Activated CD8-positive, alpha-beta memory T cell treated with anti-CD3 and anti-CD28 coated beads, Interleukin-2, amount 50 U/mL, for 24 hours (primary cell): ENCODE data around the gene GRHL1.
"Not testable (repeated sequence)": the region's sequence is repeated elsewhere in the genome, so short reads cannot be mapped to it uniquely, and the experiment has no call there.

Source experiments
- DNase-seq: peaks from one replicate; pipeline ENCODE4 v3.0.0-alpha.2; 2020; ENCODE audit errors: extremely low read depth

The GRHL1 gene

DNA sequence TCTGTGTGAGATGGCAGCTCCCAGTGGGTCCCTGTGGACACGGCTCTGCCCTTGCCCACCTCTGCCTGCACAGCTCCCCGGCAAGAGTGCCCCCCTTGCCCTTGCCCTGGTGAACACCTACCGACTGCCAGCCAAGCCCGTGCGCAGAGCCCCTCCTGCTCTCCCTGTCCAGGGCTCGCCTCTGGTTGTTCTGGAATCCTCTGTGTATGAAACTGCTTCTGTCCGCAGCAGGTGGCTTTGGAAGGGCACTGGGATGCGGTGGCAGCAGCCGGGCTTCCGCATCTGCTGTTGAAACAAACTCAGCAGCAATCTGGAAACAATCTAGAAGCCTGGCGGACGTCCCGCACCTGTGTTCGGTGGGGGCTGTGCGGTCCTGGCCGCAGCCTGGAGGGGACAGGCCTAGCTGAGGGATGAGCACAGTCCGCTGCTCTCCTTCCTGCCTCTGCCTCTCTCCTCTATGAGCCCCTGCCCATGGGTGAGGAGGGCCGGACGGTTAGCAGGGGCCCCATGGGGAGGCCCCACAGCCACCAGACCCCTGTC, 57.8 kb downstream of the GRHL1 start:
- no peak for DNase-seq

DNA sequence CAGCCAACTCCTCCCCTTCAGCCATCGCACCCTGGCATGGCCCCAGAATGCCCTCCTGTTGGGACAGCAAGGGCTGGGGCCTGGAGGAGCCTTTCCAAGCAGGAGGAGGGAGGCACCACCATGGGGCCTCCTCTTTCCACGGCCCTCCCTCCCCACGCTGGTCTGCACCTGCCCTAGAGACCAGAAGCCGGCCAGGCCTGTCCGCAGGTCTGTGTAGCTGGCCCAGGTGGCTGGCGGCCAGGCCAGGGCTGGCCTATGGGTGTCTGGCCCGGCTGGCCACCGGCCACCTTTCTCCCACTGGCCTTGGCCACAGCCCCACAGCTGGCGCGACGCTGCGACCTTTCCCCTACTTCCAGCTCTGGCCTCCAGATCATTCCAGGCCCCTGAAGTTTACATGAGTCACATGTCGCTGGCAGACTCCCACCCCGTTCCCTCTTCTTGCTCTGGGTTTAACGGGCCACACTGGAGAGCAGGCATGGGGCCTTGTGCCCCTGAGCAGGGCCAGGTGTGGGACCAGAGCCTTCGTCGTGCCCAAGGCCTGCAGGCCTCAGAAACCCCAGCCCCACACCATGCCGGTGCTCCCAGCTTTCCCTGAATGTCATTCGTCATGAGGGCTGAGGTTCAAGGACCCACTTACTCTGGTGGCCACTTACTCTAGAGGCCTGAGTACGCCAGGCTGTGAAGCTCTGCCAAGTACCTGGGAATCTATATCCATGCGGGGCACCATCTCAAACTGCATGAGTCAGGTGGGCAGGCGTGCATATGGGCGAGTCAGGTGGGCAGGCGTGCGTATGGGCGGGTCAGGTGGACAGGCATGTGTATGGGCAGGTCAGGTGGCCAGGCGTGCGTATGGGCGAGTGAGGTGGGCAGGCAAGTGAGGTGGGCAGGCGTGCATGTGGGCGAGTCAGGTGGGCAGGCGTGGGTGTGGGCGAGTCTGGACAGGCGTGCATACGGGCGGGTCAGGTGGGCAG, 58.6 kb downstream of the GRHL1 start:
- DNase-seq = no peak

DNA sequence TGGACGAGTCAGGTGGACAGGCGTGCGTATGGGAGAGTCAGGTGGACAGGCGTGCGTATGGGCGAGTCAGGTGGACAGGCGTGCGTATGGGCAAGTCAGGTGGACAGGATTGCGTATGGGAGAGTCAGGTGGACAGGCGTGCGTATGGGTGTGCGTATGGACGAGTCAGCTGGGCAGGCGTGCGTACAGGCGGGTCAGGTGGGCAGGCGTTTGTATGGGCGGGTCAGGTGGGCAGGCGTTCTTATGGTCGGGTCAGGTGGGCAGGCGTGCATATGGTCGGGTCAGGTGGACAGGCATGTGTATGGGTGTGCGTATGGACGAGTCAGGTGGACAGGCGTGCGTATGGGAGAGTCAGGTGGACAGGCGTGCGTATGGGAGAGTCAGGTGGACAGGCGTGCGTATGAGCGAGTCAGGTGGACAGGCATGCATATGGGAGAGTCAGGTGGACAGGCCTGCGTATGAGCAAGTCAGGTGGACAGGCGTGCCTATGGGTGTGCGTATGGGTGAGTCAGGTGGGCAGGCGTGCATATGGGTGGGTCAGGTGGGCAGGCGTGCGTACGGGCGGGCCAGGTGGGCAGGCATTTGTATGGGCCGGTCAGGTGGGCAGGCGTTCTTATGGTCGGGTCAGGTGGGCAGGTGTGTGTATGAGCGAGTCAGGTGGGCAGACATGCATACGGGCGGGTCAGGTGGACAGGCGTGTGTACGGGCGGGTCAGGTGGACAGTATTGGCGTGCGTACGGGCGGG, 59.5 kb downstream of the GRHL1 start:
- not testable (repeated sequence) for DNase-seq

DNA sequence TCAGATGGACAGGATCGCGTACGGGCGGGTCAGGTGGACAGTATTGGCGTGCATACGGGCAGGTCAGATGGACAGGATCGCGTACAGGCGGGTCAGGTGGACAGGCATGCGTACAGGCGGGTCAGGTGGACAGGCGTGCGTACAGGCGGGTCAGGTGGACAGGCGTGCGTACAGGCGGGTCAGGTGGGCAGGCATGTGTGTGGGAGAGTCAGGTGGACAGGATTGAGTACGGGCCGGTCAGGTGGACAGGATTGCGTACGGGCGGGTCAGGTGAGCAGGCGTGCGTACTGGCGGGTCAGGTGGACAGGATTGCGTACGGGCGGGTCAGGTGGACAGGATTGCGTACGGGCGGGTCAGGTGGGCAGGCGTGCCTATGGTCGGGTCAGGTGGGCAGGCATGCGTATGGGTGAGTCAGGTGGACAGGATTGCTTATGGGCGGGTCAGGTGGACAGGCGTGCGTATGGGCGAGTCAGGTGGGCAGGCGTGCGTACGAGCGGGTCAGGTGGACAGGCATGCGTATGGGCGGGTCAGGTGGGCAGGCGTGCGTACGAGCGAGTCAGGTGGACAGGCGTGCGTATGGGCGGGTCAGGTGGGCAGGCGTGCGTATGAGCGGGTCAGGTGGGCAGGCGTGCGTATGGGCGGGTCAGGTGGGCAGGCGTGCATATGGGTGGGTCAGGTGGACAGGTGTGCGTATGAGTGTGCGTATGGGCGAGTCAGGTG, 60.3 kb downstream of the GRHL1 start:
- not testable (repeated sequence) for DNase-seq

DNA sequence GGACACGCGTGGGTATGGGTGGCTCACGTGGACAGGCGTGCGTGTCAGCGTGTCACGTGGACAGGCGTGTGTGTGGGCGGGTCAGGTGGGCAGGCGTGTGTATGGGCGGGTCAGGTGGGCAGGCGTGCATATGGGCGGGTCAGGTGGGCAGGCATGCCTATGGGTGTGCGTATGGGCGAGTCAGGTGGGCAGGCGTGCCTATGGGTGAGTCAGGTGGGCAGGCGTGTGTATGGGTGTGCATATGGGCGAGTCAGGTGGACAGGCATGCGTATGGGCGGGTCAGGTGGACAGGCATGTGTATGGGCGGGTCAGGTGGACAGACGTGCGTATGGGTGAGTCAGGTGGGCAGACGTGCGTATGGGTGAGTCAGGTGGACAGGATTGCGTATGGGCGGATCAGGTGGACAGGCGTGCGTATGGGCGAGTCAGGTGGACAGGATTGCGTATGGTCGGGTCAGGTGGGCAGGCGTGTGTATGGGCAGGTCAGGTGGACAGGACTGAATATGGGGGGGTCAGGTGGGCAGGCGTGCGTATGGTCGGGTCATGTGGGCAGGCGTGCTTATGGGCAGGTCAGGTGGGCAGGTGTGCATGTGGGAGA, 61.0 kb downstream of the GRHL1 start:
- DNase-seq = not testable (repeated sequence)

DNA sequence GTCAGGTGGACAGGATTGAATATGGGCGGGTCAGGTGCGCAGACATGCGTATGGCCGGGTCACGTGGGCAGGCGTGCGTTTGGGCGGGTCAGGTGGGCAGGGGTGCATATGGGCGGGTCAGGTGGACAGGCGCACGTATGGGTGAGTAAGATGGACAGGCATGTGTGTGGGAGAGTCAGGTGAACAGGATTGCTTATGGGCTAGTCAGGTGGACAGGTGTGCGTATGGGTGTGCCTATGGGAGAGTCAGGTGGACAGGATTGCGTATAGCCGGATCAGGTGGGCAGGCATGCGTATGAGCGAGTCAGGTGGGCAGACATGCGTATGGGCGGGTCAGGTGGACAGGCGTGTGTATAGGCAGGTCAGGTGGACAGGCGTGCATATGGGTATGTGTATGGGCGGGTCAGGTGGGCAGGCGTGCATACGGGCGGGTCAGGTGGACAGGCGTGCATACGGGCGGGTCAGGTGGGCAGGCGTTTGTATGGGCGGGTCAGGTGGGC, 61.5 kb downstream of the GRHL1 start:
- DNase-seq = no peak

DNA sequence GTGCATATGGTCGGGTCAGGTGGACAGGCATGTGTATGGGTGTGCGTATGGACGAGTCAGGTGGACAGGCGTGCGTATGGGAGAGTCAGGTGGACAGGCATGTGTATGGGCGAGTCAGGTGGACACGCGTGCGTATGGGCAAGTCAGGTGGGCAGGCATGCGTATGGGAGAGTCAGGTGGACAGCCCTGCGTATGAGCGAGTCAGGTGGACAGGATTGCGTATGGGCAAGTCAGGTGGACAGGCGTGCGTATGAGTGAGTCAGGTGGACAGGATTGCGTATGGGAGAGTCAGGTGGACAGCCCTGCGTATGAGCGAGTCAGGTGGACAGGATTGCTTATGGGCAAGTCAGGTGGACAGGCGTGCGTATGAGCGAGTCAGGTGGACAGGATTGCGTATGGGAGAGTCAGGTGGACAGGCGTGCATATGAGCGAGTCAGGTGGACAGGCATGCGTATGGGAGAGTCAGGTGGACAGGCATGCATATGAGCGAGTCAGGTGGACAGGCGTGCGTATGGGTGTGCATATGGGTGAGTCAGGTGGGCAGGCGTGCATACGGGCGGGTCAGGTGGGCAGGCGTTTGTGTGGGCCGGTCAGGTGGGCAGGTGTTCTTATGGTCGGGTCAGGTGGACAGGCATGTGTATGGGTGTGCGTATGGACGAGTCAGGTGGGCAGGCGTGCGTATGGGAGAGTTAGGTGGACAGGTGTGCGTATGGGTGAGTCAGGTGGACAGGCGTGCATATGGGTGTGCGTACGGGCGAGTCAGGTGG, 62.3 kb downstream of the GRHL1 start:
- not testable (repeated sequence) for DNase-seq

DNA sequence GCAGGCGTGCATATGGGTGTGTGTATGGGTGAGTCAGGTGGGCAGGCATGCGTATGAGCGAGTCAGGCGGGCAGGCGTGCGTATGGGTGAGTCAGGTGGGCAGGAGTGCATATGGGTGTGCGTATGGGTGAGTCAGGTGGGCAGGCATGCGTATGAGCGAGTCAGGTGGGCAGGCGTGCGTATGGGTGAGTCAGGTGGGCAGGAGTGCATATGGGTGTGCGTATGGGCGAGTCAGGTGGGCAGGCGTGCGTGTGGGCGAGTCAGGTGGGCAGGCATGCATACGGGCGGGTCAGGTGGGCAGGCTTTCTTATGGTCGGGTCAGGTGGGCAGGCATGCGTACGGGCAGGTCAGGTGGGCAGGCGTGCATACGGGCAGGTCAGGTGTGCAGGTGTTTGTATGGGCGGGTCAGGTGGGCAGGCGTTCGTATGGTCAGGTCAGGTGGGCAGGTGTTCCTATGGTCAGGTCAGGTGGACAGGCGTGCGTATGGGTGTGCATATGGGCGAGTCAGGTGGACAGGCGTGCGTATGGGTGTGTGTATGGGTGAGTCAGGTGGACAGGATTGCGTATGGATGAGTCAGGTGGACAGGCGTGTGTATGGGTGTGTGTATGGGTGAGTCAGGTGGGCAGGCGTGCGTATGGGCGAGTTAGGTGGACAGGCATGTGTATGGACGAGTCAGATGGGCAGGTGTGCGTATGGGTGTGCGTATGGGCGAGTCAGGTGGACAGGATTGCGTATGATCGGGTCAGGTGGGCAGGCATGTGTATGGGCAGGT, 63.1 kb downstream of the GRHL1 start:
- DNase-seq = no peak

DNA sequence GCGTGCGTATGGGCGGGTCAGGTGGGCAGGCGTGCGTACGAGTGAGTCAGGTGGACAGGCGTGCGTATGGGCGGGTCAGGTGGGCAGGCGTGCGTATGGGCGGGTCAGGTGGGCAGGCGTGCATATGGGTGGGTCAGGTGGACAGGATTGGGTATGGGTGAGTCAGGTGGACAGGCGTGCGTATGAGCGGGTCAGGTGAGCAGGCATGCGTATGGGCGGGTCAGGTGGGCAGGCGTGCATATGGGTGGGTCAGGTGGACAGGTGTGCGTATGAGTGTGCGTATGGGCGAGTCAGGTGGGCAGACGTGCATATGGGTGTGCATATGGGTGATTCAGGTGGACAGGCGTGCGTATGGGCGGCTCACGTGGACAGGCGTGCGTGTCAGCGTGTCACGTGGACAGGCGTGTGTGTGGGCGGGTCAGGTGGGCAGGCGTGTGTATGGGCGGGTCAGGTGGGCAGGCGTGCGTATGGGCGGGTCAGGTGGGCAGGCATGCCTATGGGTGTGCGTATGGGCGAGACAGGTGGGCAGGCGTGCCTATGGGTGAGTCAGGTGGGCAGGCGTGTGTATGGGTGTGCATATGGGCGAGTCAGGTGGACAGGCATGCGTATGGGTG, 64.0 kb downstream of the GRHL1 start:
- not testable (repeated sequence) for DNase-seq

DNA sequence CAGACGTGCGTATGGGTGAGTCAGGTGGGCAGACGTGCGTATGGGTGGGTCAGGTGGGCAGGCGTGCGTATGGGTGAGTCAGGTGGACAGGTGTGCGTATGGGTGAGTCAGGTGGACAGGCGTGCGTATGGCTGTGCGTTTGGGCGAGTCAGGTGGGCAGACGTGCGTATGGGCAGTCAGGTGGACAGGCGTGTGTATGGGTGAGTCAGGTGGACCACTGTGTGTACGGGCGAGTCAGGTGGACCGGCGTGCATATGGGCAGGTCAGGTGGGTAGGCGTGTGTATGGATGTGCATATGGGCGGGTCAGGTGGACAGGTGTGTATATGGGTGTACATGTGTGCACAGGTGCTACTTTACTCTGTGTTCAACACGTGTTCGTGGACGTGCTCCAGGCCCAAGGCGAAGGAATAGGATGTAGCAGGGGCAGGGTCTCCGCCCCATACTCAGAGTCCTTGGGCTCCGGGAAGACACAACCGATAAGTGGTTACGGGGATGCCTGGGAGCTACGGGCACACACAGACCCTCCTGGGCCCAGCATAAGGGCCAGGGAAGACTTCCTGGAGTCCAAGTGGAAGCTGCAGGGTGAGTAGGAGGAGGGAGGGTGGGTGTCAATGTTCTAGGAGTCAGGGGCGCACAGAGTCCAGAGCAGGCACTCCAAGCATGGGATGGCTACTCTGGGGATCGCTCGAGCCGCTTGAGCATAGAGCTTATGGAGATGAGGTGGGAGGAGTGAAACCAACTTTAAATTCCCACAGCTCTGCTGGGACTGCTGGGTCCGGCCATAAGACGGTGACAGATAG, 64.7 kb downstream of the GRHL1 start:
- no peak for DNase-seq

DNA sequence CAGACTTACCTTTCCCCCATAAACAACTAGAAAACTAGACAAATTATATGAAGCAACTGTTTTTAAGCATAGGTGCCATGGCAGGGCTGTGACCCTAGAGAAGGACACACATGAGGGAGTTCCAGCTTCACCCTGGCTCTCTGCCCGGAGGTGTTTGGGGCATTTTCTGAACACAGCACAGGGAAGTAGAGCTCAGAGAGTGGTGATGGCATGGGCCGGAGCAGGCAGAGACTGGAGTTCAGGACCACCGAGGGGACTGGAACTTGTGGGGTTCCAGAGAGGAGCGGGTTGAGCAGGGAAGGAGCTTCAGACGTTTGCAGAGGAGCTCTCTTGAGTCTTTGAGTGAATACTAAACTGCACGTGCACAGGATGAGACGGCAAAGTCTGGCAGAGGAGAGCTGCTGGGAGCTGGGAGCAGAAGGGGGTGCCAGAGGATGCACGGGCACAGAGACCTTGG, 65.3 kb downstream of the GRHL1 start:
- DNase-seq = no peak

DNA sequence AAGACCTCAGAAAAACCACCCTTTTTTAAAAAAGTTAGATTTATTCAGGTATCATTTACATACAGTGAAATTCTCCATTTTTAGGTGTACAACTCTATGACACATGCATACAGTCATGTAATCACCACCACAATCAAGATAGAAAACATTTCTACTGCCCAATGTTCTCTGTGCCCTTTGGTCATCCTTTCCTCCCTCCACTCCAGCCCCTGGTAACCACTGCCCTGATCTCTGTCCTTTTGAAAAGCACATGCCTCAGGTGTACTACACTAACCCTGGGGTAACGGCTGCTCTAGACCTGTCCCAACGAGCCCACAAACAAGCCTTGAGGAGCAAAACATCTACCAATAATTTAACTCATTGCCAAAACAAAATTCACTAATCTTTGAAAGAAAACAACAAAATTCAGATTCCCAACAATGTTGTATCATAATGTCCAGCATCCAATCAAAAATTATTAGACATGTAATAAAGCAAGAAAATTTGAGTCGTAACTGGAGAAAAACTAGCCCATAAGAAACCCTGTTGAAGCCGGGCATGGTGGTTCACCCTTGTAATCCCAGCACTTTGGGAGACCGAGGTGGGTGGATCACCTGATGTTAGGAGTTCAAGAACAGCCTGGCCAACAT, 65.9 kb downstream of the GRHL1 start:
- DNase-seq = no peak

DNA sequence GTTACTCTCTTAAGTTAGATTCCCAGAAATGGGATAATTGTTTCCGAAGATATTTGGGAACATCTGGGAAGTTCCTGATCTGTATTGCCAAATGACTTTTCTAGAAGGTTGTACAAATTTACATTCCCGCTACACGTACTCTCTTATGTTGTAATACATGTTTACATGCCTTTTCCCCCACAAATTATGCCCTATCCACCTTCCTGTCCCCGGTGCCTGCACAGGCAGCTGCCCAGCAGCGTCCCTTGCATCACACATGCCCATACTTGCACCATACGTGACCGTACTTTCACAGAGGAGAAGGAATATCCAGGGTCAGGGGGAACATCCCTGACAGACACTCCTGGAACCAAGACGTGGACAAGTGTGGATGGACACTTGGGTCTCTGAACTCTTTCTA, 67.7 kb downstream of the GRHL1 start:
- no peak for DNase-seq

DNA sequence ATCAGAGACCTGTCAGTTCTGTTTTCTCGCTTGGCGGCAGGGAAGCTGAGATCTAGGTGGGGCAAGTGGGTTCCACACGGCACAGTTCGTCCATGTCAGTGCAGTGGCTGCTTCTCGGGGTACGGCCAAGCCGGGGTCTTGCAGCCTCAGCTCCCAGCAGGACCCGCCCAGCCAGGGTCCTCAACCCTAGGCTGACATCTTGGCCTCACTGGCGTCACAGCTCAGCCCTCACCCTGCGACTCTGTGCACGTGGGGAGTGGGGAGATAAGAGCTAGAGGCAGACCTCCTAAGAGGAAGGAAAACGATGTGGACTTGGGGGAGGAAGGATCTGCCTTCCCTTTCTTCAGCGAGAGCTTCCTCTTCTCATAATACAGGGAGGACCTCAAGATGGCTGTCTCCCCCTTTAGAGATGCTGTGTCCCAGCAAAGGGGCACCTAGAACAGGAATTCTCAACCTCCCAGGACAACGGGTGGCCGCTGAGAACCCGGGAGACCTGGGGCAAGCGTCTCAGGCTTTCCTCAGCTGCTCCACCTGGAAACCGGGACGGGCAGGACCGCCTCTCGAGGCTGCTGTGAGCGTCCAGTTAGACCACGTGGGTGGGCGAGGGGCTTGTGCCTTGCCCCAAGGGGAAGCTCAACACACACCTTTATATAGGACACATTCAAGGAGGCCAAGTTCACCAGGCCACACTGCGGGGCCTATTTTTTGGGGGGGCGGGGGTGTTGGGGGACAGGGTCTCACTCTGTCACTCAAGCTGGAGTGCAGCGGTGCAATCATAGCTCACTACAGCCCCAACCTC, 68.3 kb downstream of the GRHL1 start:
- DNase-seq = no peak

DNA sequence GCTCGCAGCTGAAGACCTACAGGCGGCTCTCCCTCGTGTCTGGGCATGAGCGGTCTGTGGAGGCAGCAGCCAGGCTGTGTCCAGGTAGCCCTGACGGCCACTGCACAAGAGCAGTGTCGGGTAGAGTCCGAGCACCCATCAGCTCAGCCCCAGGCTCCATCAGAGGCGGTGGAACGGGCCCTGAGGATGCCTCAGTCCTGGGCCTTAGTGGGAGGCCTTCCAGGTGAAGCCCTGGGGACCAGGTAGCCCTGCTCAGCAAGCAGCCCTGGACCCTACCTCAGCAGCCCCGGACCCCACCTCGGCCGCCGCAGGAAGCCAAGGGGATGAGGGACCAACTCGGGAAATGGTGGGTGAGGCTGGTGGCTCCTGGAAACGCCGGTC, 70.5 kb downstream of the GRHL1 start:
- no peak for DNase-seq

DNA sequence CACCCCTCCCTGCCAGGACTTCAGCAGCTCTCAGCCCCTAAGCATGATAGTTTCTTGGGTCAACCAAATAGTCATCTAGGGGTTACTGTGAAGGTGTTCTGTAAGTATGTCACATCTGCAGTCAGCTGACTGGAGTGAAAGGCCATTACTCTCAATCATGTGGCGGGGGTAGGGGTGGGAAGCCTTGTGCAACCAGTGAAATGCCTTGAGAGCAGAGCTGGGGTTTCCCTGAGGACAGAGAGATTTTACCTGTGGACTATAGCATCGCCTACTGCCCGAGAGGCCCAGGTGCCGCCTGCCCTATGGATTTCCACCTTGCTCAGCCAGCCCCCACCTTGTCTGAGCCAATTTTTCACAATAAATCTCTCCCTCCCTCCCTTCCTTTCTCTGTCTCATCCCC, 71.0 kb downstream of the GRHL1 start:
- DNase-seq = no peak
